ENCODE data around the gene LBP.
"Not testable (repeated sequence)": the region's sequence is repeated elsewhere in the genome, so short reads cannot be mapped to it uniquely, and the experiment has no call there.

Gene LBP

DNA sequence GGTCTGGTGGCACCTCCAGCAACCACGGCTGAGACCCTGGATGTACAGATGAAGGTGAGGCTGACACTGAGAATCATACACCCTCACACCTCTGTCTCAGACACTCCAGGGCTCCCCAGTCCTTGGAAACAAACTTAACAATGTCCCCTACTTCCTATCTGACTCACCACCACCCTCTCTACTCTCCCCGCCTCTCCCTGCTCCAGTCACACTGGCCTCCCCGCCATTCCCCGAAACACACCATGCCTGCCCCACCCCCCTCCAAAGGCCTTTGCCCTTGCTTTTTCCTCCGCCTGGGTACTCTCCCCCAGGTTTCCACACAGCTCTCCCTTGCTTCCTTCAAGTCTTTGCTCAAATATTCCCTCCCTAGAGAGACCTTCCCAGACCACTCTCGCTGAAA is 26.1 kb upstream of the LBP start:
- DNase-seq (ENCODE audit: low read depth in 2 of 2), result no peak

DNA sequence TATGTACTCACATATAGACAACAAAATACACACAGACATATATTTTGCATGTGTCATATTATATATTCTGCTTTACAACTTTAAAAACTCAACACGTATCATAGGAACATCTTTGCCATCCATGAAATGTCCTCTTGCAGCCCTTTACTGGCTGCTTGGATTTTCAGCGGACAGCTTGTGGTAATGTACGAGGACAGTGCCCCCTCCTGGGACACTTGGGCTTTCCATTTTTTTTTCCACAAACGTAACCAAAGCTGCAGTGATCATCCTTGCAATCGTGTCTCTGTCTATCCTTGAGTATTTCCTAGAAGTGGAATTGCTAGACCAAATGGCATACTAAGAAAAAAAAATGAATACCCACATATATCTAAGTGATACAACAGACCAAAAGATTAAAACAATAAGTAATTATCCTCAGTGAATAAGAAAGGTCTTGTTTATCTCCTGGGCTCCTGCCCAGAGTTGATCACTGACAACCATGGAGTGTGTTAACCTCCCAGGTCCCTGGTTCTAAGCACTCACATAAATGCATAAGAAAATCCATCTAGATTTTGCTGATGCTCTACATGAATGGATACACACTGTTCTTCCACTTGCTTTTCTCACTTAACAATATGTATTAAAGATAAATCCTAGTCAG is 24.2 kb upstream of the LBP start:
- DNase-seq (ENCODE audit: low read depth in 2 of 2), result no peak

- DNase-seq (ENCODE audit: low read depth in 2 of 2), result no peak
Measured at GRCh38 chr20:38324159-38324558, 22.1 kb upstream of the LBP start.

DNA sequence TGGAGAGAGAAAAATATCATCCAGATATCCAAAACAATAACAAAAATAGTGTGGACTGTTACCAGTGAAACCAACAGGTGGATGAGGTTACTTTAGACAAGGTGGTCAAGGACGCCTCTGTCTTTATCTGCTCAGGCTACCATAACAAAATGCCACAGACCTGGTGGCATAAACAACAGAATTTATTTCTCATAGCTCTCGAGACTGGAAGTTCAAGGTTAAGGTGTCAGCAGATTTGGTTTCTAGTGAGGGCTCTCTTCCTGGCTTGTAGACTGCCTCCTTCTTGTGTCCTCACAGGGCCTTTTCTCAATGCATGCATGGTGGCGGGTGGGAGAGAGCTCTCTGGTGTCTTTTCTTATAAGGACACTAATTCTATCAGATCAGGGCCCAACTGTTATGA is 21.1 kb upstream of the LBP start:
- no peak for DNase-seq (ENCODE audit: low read depth in 2 of 2)

GRCh38 chr20:38325905-38326304 is 20.4 kb upstream of the LBP start:
- no peak for DNase-seq (ENCODE audit: low read depth in 2 of 2)

GRCh38 chr20:38326309-38326708 is 20.0 kb upstream of the LBP start:
- DNase-seq (ENCODE audit: low read depth in 2 of 2), result no peak

DNA sequence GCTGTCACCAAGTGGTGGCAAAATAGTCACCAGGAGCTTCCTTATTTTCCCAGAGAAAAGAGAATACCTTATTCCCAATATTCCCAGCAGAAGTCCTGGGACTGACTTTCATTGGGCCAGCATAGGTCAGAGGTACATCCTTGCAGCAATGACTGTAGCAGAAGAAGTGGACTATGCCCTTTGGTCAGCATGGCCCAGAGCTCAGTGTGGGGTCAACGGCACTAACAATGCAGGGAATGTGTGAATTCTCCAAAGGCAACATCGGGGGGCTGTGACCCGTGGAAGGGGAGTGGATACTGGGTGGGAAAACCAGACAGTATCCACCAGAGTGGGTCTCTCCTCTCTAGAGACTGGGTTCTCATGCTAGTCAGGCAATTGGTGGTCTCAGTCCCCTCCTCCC is 15.6 kb upstream of the LBP start:
- DNase-seq (ENCODE audit: low read depth in 2 of 2), result no peak

- no peak for DNase-seq (ENCODE audit: low read depth in 2 of 2)
Measured at GRCh38 chr20:38331245-38331644, 15.0 kb upstream of the LBP start.

DNA sequence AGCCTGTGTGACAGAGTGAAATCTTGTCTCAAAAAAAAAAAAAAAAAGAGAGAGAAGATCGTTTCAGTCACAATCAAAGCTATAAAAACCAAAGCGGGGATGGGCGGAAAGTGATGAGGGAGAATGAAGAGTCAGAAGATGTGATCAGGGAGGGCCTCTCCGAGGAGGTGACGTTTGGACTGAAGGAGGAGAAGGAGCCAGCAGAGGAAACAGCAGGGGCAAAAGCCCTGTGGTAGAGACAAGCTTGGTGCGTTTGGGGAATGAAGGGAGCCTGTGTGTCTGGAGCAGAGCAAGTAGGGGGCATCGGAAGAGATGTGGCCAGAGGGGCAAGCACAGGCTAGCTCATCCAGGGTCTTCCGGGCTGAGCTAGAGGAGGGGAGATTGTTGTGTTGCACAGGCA is 14.5 kb upstream of the LBP start:
- no peak for DNase-seq (ENCODE audit: low read depth in 2 of 2)

DNA sequence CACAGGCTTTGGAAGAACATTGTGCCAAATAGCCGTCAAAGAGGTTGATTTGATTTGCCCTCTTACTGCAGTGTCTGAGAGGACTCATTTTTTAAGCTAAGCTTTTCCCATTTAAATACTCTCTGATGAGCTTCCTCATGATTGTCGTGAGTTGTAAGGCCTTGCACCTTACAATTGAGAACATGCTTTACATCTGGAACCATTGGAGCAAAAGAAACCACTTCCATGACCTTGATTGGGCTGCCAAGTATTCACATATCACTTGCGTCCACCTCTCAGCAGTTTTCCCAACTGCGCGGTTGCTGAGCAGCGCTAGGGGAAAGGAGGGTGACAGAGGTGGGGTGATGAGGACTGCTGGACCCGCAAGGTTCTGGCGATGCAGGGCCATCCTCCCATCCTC is 12.3 kb upstream of the LBP start:
- DNase-seq (ENCODE audit: low read depth in 2 of 2), result no peak

- no peak for DNase-seq (ENCODE audit: low read depth in 2 of 2)
Measured at GRCh38 chr20:38336726-38337125, 9.6 kb upstream of the LBP start.

GRCh38 chr20:38337561-38338140 is 8.6 kb upstream of the LBP start:
- peak in 1 of 2 experiments; percentile 7 for DNase-seq (ENCODE audit: low read depth in 2 of 2)

DNA sequence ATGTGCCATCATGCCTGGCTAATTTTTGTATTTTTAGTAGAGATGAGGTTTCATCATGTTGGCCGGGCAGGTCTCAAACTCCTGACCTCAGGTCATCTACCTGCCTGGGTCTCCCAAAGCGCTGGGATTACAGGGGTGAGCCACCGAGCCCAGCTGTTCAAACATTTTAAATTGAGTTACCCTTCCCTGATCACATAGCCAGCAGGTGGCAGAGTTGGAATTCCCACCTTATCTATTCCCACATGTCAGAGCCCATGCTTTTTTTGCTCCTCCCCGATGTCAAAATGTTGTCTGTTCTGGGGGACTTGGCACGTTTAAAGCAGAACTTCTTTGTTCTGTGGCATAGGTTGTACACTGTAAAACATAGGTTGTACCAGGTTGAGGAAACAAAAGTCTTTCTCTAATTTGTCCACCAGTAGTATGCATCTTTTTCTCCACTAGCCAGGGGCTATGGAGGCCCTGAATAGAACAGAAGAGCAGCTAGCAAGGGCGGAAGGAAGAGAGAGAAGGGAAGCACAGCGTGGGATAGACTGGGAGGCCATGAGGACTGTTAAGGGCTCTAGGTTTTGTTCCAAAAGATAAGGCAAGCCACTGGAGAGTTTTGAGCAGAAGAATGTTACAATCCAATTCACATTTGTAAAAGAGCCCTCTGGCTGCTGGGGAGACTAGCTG is 7.3 kb upstream of the LBP start:
- no peak for DNase-seq (ENCODE audit: low read depth in 2 of 2)

DNA sequence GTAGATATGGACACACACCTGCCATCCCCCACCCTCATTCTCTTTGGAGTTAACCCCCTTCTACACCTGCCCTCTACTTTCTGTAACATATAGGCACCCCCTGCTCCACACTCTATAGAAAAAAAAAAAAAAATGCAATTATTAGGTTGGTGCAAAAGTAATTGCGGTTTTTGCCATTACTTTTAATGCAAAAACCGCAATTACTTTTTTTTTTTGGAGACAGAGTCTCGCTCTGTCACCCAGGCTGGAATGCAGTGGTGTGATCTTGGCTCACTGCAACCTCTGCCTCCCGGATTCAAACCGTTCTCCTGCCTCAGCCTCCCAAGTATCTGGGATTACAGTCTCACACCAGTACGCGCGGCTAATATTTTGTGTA is 6.8 kb upstream of the LBP start:
- DNase-seq (ENCODE audit: low read depth in 2 of 2), result not testable (repeated sequence)

GRCh38 chr20:38339997-38340396 is 6.3 kb upstream of the LBP start:
- DNase-seq (ENCODE audit: low read depth in 2 of 2), result no peak

DNA sequence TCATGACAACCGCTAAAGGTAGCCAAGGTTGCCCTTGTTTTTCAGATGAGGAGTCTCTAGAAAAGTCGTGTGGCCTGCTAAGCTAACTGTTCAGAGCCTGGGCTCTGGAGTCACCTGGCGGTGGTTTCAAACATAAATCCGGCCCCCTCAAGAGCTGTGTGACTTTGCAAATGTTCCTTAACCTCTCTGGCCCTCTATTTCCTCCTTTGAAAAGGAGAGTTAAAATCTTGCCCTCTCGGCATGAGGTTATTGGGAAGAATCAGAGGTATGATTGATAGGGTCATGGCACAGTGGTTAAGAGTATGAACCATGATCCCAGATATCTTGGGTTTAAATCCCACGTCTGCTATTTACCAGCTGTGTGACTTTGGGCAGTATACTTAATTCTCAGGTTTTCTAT is 5.6 kb upstream of the LBP start:
- DNase-seq (ENCODE audit: low read depth in 2 of 2), result no peak

- no peak for DNase-seq (ENCODE audit: low read depth in 2 of 2)
Measured at GRCh38 chr20:38342216-38342615, 4.1 kb upstream of the LBP start.

DNA sequence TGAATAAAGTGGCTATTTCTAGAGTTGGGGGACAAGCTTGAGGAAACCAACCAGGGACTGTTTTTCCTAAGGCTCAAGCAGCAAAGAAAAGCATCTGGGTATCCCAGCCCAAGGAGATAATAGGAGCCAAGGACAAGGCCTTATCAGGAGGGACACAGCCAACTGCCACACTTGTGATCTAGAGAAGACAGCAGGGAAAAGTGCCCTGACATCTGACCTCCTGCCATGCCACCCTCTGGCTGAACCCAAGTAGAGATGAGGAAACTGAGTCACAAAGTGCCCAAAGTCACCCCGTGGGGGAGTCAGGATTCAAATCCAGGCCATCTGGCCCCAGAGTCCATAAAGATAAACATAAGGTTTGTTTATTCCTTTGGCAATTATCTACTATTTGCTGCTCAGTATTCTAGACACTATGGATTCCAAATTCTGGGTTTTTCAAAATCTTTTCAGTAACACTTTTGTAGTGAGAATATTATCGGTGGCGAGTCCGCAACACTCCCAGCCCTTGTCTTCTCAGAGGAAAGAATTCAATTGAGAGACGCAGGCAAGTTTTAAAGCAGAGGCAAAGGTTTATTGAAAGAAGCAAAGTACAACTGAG is 3.5 kb upstream of the LBP start:
- DNase-seq (ENCODE audit: low read depth in 2 of 2), result no peak

DNA sequence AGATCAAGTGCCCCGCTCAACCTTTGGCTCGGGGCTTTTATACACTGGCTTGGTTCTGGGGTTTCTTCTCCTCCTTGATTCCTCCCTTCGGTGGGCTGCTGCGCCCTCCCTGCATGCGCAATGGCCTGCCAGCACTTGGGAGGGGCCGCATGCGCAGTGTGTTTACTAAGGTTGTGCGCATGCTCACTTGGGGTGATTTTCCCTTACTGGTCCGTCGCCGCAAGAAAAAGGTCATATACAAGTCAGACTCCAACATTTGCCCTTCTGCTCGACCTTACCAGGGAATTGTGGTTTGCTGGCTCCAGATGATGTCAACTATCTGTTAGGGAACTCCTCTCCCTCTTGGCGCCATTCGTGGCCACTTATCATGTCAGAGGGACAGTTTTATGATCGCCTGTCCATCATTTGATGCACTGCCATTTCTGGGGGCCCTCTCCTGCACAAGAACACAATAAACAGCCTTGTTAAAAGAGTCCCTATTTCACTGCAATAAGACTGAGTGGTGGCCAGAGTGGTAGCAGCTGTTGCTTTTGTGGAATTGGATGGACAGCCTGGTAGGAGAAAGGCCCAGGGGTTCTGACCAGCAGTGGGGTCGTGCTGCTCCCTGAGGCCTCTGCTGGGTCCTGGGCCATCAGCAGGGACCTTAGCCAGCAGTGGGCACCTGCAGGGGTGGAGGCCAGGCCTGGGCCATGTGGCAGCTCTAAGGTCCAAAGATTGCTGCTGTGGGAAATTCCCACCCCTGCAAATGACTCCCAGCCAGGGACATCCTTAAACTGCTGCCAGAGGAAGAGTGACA is 2.8 kb upstream of the LBP start:
- no peak for DNase-seq (ENCODE audit: low read depth in 2 of 2)

DNA sequence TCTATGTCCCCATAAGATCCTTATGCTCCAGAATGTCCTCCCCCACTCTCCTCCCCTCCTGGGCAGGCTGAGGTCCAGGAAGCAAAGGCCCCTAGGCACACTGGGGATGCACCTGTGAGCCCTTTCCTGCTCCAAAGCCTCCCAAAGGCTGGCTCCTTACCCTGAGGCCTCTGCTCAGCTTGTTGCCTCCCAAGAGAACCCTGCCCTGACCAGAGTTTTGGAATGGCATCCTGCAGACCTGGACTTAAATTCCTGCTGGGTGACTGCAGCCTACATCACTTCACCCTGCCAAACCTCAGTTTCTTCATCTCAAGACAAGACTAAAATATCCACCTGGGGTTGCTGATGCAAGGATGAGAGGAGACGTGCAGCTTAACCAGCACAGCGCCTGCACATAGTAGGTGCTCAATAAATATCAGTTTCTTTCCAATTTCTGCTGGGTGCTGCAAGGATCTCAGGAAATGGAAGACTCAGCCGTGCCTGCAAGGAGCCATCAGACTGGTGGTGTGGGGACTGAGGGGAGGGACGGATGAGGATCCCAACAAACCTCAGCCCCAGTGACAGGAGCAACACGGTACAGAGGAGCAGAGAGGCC is 2.1 kb upstream of the LBP start:
- DNase-seq (ENCODE audit: low read depth in 2 of 2), result no peak

- DNase-seq (ENCODE audit: low read depth in 2 of 2), result no peak
Measured at GRCh38 chr20:38345643-38346042, 639 bp upstream of the LBP start.

GRCh38 chr20:38346741-38347140 is 459 bp downstream of the LBP start:
- no peak for DNase-seq (ENCODE audit: low read depth in 2 of 2)

Data from stimulated activated CD4-positive, alpha-beta T cell treated with anti-CD3 and anti-CD28 coated beads, Interleukin-12 subunit alpha, Interleukin-12 subunit beta, amount 100 ng/mL, for 24 hours (primary cell).